HEK293T (cell line): ENCODE measurements around the gene PHLPP1.

Experiments used
- BHLHE40 ChIP-seq: fragments of 450-650 bp; IDR thresholded peaks from 2 replicates; pipeline ENCODE4 v1.6.1; 2016; ENCODE audit warnings: mild to moderate bottlenecking, moderate library complexity, borderline replicate concordance
- CTBP1 ChIP-seq: fragments of 450-650 bp; IDR thresholded peaks from 2 replicates; pipeline ENCODE4 v1.6.1; 2016; ENCODE audit warnings: borderline replicate concordance
- FOXA1 ChIP-seq: fragments of 450-650 bp; IDR thresholded peaks from 2 replicates; pipeline ENCODE4 v1.6.1; 2016; ENCODE audit warnings: mild to moderate bottlenecking
- FOXK2 ChIP-seq: fragments of 450-650 bp; IDR thresholded peaks from 2 replicates; pipeline ENCODE4 v1.6.1; 2016; ENCODE audit warnings: mild to moderate bottlenecking
- FOXM1 ChIP-seq: fragments of 450-650 bp; IDR thresholded peaks from 2 replicates; pipeline ENCODE4 v1.6.1; 2017; ENCODE audit warnings: mild to moderate bottlenecking, borderline replicate concordance
- L3MBTL2 ChIP-seq: fragments of 450-650 bp; conservative IDR thresholded peaks from 2 replicates; pipeline ENCODE4 v1.6.1; 2016; ENCODE audit warnings: mild to moderate bottlenecking
- NFRKB ChIP-seq: fragments of 450-650 bp; IDR thresholded peaks from 2 replicates; pipeline ENCODE4 v1.6.1; 2016; ENCODE audit warnings: mild to moderate bottlenecking, moderate library complexity
- PKNOX1 ChIP-seq: fragments of 450-650 bp; IDR thresholded peaks from 2 replicates; pipeline ENCODE4 v1.6.1; 2016
- SP1 ChIP-seq: fragments of 450-650 bp; IDR thresholded peaks from 2 replicates; pipeline ENCODE4 v1.6.1; 2017
- SUZ12 ChIP-seq: fragments of 450-650 bp; IDR thresholded peaks from 2 replicates; pipeline ENCODE4 v1.6.1; 2016; ENCODE audit warnings: mild to moderate bottlenecking
- ZNF384 ChIP-seq: fragments of 450-650 bp; IDR thresholded peaks from 2 replicates; pipeline ENCODE4 v1.6.1; 2016

GRCh38 chr18:62670573-62670972 lies 44.8 kb upstream of the PHLPP1 start:
- TF ChIP-seq SP1 (no peak), FOXA1 (no peak), BHLHE40 (no peak), SUZ12 (no peak), L3MBTL2 (no peak), NFRKB (no peak), CTBP1 (no peak), ZNF384 (no peak), FOXK2 (no peak), FOXM1 (no peak), PKNOX1 (no peak)
